ENCODE data around the gene VTI1A.

- no peak for TF ChIP-seq CTCF (IDR thresholded peaks at IDR 0.05; ENCODE audit: insufficient read depth, low read depth, low read length)
- no peak for TF ChIP-seq EZH2 (IDR thresholded peaks at IDR 0.05; ENCODE audit: insufficient read depth, low read length)
Observed at GRCh38 chr10:112823007-112823406, 376.0 kb downstream of the VTI1A start.

All from astrocyte (in vitro differentiated cells and primary cell).